Neutrophil (primary cell): ENCODE results near the gene IL20.

Experiments used
- H3K27ac ChIP-seq: fragments of 200-600 bp; sonication (generic); 2 replicates; pipeline ENCODE4 v1.5.1; 2016; ENCODE audit warnings: mild to moderate bottlenecking, moderate library complexity
- H3K27me3 ChIP-seq: fragments of 200-600 bp; sonication (generic); 2 replicates; pipeline ENCODE4 v1.6.0; 2016; ENCODE audit warnings: mild to moderate bottlenecking
- H3K36me3 ChIP-seq: fragments of 200-600 bp; sonication (generic); 2 replicates; pipeline ENCODE4 v1.5.1; 2017
- H3K4me1 ChIP-seq, 2 experiments: fragments of 200-600 bp in 1 of 2; sonication (generic) in 1 of 2; 1 replicate in 1 of 2; 2 replicates in 1 of 2; pipeline versions ENCODE4 v1.5.1 to v1.6.1; 2013 to 2016; ENCODE audit warnings: low read depth in 1 of 2, low read length in 1 of 2, mild to moderate bottlenecking in 1 of 2, moderate library complexity in 1 of 2; ENCODE audit not compliant: control insufficient read depth in 1 of 2, insufficient read depth in 1 of 2
- H3K4me3 ChIP-seq, 2 experiments: fragments of 200-600 bp in 1 of 2; sonication (generic) in 1 of 2; 1 replicate in 1 of 2; 2 replicates in 1 of 2; pipeline ENCODE4 v1.5.1; 2013 to 2016; ENCODE audit warnings: low read depth in 1 of 2, low read length in 1 of 2, mild to moderate bottlenecking in 1 of 2, moderate library complexity in 1 of 2
- H3K9me3 ChIP-seq: fragments of 200-600 bp; sonication (generic); 2 replicates; pipeline ENCODE4 v1.5.1; 2016
- TF ChIP-seq, protein P1 (sequence below): fragments of 200-600 bp; sonication (generic); IDR thresholded peaks from 2 replicates; pipeline ENCODE4 v1.5.1; 2016; ENCODE audit warnings: antibody characterized with exemption

Gene IL20

GRCh38 chr1:206908038-206908437 is 42.6 kb downstream of the IL20 start:
- peaks cover 75% of the 10 kb centered on the region for H3K27me3 ChIP-seq
- no peak overlapping the region for H3K4me3 ChIP-seq
- no peak overlapping the region for H3K27ac ChIP-seq
- H3K36me3 ChIP-seq = no peaks in the 10 kb centered on the region
- H3K4me1 ChIP-seq = peaks cover 0 to 13% of the 10 kb centered on the region in 2 experiments
- TF ChIP-seq, protein P1, sequence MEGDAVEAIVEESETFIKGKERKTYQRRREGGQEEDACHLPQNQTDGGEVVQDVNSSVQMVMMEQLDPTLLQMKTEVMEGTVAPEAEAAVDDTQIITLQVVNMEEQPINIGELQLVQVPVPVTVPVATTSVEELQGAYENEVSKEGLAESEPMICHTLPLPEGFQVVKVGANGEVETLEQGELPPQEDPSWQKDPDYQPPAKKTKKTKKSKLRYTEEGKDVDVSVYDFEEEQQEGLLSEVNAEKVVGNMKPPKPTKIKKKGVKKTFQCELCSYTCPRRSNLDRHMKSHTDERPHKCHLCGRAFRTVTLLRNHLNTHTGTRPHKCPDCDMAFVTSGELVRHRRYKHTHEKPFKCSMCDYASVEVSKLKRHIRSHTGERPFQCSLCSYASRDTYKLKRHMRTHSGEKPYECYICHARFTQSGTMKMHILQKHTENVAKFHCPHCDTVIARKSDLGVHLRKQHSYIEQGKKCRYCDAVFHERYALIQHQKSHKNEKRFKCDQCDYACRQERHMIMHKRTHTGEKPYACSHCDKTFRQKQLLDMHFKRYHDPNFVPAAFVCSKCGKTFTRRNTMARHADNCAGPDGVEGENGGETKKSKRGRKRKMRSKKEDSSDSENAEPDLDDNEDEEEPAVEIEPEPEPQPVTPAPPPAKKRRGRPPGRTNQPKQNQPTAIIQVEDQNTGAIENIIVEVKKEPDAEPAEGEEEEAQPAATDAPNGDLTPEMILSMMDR = no peak
- no peaks in the 10 kb centered on the region for H3K9me3 ChIP-seq

- Histone ChIP-seq H3K4me3 (no peak overlapping the region), H3K27me3 (peaks cover 85% of the 10 kb centered on the region), H3K4me1 (peaks cover 0 to 13% of the 10 kb centered on the region in 2 experiments), H3K9me3 (no peaks in the 10 kb centered on the region), H3K27ac (no peak overlapping the region), H3K36me3 (no peaks in the 10 kb centered on the region)
- TF ChIP-seq, protein P1 = no peak
These were observed 43.9 kb downstream of the IL20 start for GRCh38 chr1:206909161-206909882.

DNA sequence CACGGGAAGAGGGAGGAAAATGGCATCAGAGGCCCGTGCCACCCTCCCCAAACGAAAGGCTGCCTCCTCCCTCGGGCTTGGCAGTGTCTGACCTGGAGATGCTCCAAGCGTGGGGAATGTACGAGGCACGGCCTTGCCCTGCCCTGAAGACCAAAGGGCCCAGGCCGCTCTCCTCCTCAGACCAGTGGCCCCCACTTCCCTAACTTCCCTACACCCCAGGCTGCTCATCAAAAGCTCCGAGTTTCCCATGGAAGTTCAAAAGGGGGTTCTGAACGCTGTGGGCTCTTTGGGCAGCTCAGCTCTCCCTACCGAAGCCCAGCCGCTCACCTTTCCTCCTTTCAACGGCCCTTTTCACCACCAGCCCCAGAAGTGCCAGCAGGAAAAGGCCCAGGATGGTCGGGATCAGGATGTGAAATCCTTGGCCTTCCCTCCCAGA is 44.5 kb downstream of the IL20 start:
- Histone ChIP-seq H3K36me3 (no peaks in the 10 kb centered on the region), H3K27ac (no peak overlapping the region), H3K27me3 (peaks cover 83% of the 10 kb centered on the region)

DNA sequence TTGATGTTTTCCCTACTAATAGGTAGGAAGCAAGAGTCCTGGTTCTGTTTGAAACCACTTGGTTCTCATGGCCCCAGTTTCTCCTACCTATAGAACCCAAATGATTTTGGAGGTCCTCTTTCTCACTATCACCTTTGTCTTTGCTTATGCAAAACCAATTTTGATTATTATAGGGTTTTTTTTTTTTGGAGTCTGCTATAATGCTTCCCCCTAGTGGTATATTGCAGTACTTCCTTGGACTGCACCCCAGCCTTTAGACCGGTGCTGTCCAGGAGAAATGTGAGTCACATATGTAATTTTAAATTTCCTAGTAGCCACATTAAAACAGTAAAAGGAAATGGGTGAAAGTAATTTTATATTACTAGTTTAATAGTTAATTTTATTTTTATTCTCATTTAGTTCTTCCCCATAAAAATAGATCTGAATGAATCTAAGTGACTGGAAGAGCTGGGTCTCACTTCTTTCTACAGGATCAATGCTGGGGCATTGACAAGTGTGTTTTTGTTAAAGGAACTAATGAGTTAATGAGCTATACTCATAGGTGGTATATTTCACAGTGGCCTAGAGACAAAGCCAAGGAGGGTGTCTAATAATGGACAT is 45.7 kb downstream of the IL20 start:
- H3K36me3 ChIP-seq = no peaks in the 10 kb centered on the region
- H3K4me1 ChIP-seq = peaks cover 0 to 13% of the 10 kb centered on the region in 2 experiments
- no peak overlapping the region for H3K4me3 ChIP-seq
- H3K27ac ChIP-seq = no peak overlapping the region
- TF ChIP-seq, protein P1 = peak; percentile 73
- peaks cover 78% of the 10 kb centered on the region for H3K27me3 ChIP-seq
- no peaks in the 10 kb centered on the region for H3K9me3 ChIP-seq

More for the DNA sequence above, 44.5 kb downstream of the IL20 start:
- Histone ChIP-seq H3K4me1 (peaks cover 0 to 13% of the 10 kb centered on the region in 2 experiments), H3K4me3 (no peak overlapping the region), H3K9me3 (no peaks in the 10 kb centered on the region)
- TF ChIP-seq, protein P1 = no peak

DNA sequence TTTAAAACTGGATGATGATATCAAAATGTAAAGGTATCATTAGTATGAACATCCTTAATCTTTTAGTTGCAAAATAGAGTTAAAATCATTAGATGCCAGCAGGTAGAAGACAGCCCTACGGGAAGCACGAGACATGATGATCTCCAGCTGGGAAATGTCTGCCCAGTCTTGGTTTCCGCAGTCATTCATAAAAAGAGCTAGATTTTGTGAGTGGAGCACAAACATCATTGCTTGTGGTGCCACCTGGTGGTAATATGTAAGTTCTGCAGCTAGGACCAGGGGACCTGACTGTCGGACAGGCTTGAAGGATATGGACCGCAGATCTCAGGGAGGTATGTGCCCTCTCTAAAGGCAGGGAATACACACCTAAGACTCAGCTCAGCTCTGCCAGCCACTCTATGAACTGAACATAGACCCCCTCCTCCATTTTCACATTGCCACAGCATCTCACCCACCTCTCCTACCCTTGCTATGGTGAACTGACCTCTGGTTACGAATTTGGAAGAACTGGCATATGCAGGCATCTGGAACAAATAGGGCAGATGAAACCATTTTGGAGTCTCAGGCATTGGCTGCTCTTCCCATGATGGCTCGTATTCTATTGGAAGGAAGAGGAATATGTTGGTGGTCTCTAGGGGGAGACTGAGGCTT is 47.1 kb downstream of the IL20 start:
- peaks cover 65% of the 10 kb centered on the region for H3K27me3 ChIP-seq
- no peak overlapping the region for H3K4me3 ChIP-seq
- H3K4me1 ChIP-seq = peaks cover 0 to 13% of the 10 kb centered on the region in 2 experiments
- no peaks in the 10 kb centered on the region for H3K36me3 ChIP-seq
- no peaks in the 10 kb centered on the region for H3K9me3 ChIP-seq
- TF ChIP-seq, protein P1 = peak; percentile 86
- H3K27ac ChIP-seq = no peak overlapping the region
